GM12878 (cell line): ENCODE results near the gene ZCCHC2. TPM values are rescaled to one million over a fixed set of nuclear protein-coding genes. Genes with fewer than 3 reads are reported as not detected.

Experiments used
- ATAC-seq: fragments of 200-7000 bp; cut with Tn5 transposase; 3 replicates; pipeline ENCODE4 v1.9.1; 2020; ENCODE audit warnings: mild to moderate bottlenecking, moderate library complexity
- BruUV-seq: library from RNA; stranded (reverse); fragments of 400-500 nt; replicated peaks from 2 replicates; lab custom pipeline; 2021; lab: Mats Ljungman, UMichigan
- CTCF ChIA-PET: fragments of 300-600 bp; sonication (Branson Sonifier 250); formaldehyde crosslinking; extraction: SDS; loops from one replicate; lab custom pipeline; 2021; ENCODE audit warnings: inconsistent platforms; lab: Yijun Ruan, JAX
- POLR2A ChIA-PET: fragments of 350-600 bp; formaldehyde crosslinking; extraction: SDS; loops from one replicate; lab custom pipeline; 2021; ENCODE audit warnings: inconsistent platforms; lab: Charles Lee
- RAD21 ChIA-PET: fragments of 300-600 bp; sonication (Branson Sonifier 250); formaldehyde crosslinking; loops from one replicate; lab custom pipeline; 2023; ENCODE audit warnings: antibody characterized with exemption; ENCODE audit not compliant: unreplicated experiment; lab: Charles Lee
- SMC1A ChIA-PET: fragments of 300-600 bp; sonication (Branson Sonifier 250); formaldehyde crosslinking; loops from one replicate; lab custom pipeline; 2023; ENCODE audit not compliant: unreplicated experiment, uncharacterized antibody; lab: Charles Lee
- DNase-seq: peaks from one replicate; pipeline ENCODE4 v3.0.0-alpha.2; 2011; ENCODE audit warnings: low read depth, low spot score
- FAIRE-seq: peaks from 3 replicates; lab custom pipeline; 2011; peaks lifted over from hg19 to GRCh38; lab: Jason Lieb, UNC
- H2AFZ ChIP-seq: 2 replicates; pipeline ENCODE4 v1.6.0; 2011; ENCODE audit warnings: low read depth, low read length, control low read depth; ENCODE audit not compliant: control insufficient read depth
- H3K27ac ChIP-seq: 2 replicates; pipeline ENCODE4 v1.5.1; 2011; ENCODE audit warnings: control low read depth; ENCODE audit not compliant: control insufficient read depth, insufficient read depth
- H3K27me3 ChIP-seq, 2 experiments: replicated peaks in 1 of 2; 2 replicates each; pipeline versions ENCODE4 v1.6.0 to v1.6.1; 2011; ENCODE audit warnings: low read length in 1 of 2; ENCODE audit not compliant: control insufficient read depth in 2 of 2, insufficient read depth in 2 of 2
- H3K36me3 ChIP-seq, 2 experiments: 2 replicates each; pipeline ENCODE4 v1.5.1; 2011; ENCODE audit warnings: low read length in 1 of 2; ENCODE audit not compliant: control insufficient read depth in 2 of 2, insufficient read depth in 2 of 2
- H3K4me1 ChIP-seq: 2 replicates; pipeline ENCODE4 v1.6.1; 2011; ENCODE audit warnings: mild to moderate bottlenecking, low read length, moderate library complexity, mixed read lengths; ENCODE audit not compliant: control insufficient read depth, insufficient read depth
- H3K4me2 ChIP-seq: 2 replicates; pipeline ENCODE4 v1.6.0; 2011; ENCODE audit warnings: control low read depth; ENCODE audit not compliant: control insufficient read depth, insufficient read depth
- H3K4me3 ChIP-seq: fragments of 200-600 bp; sonication (generic); 2 replicates; pipeline ENCODE4 v1.5.1; 2016
- H3K79me2 ChIP-seq: 2 replicates; pipeline ENCODE4 v1.6.0; 2011; ENCODE audit warnings: low read length; ENCODE audit not compliant: control insufficient read depth, insufficient read depth
- H3K9ac ChIP-seq: 2 replicates; pipeline ENCODE4 v1.8.0; 2011; ENCODE audit warnings: low read length, control low read depth, mixed read lengths; ENCODE audit not compliant: control insufficient read depth, insufficient read depth
- H3K9me3 ChIP-seq: replicated peaks from 3 replicates; pipeline ENCODE4 v1.5.1; 2011; ENCODE audit warnings: mild to moderate bottlenecking, low read length; ENCODE audit not compliant: control insufficient read depth, insufficient read depth
- H4K20me1 ChIP-seq: 2 replicates; pipeline ENCODE4 v1.6.0; 2011; ENCODE audit not compliant: control insufficient read depth, insufficient read depth
- CEBPB ChIP-seq, 2 experiments: fragments of 150-350 bp in 1 of 2; IDR thresholded peaks; 2 replicates each; pipeline ENCODE4 v1.6.1; 2012 to 2014; ENCODE audit warnings: low read depth in 2 of 2, low read length in 2 of 2, borderline replicate concordance in 1 of 2, inconsistent platforms in 1 of 2
- HDGF ChIP-seq: fragments of 450-650 bp; IDR thresholded peaks from 2 replicates; pipeline ENCODE4 v1.6.1; 2016; ENCODE audit warnings: antibody characterized with exemption
- IKZF1 ChIP-seq: fragments of 450-650 bp; conservative IDR thresholded peaks from 2 replicates; pipeline ENCODE4 v1.6.1; 2017; ENCODE audit warnings: antibody characterized with exemption, mild to moderate bottlenecking
- MEF2A ChIP-seq: IDR thresholded peaks from 2 replicates; pipeline ENCODE4 v1.6.1; 2011; ENCODE audit warnings: low read depth, mild to moderate bottlenecking, low read length, moderate library complexity; ENCODE audit not compliant: insufficient read depth
- POLR2AphosphoS5 ChIP-seq: IDR thresholded peaks from 2 replicates; pipeline ENCODE4 v1.6.1; 2011; ENCODE audit warnings: mild to moderate bottlenecking, low read length, inconsistent platforms
- RBBP5 ChIP-seq: fragments of 200-600 bp; sonication (generic); conservative IDR thresholded peaks from 2 replicates; pipeline ENCODE4 v1.6.1; 2016
- SMAD5 ChIP-seq: IDR thresholded peaks from 2 replicates; pipeline ENCODE4 v1.6.1; 2016; ENCODE audit warnings: antibody characterized with exemption, low read depth
- SMARCA5 ChIP-seq: fragments of 450-650 bp; IDR thresholded peaks from 2 replicates; pipeline ENCODE4 v1.6.1; 2017; ENCODE audit warnings: mild to moderate bottlenecking
- WRNIP1 ChIP-seq: IDR thresholded peaks from 2 replicates; pipeline ENCODE4 v1.6.1; 2011; ENCODE audit warnings: low read depth, low read length, improper control_type of control experiment, borderline replicate concordance
- ZZZ3 ChIP-seq: IDR thresholded peaks from 2 replicates; pipeline ENCODE4 v1.6.1; 2011; ENCODE audit warnings: low read depth; ENCODE audit not compliant: control insufficient read depth, insufficient read length
- WGBS: methylation state at CpG from one replicate; pipeline ENCODE4 v1.1.6; 2016; ENCODE audit warnings: low lambda C conversion rate; ENCODE audit not compliant: insufficient replicate concordance, insufficient coverage; ENCODE audit errors: missing lambda C conversion rate; 5-methylcytosine and 5-hydroxymethylcytosine counted together
- in situ Hi-C: fragments of 300-500 bp; cut with MboI; formaldehyde crosslinking; loops from 9 replicates; pipeline ENCODE4 v1.14.3; 2018; ENCODE audit warnings: mixed read lengths
- intact Hi-C: fragments of 100-400 bp; cut with micrococcal nuclease; formaldehyde crosslinking; loops from one replicate; pipeline ENCODE4 v1.14.2; 2022; ENCODE audit not compliant: unreplicated experiment
- polyA plus RNA-seq, 11 experiments: library from polyadenylated mRNA; depleted of rRNA in 4 of 11; unstranded in 6 of 11; stranded (reverse) in 5 of 11; fragments of >200 nt; fragmentation: Nextera tagmentation in 4 of 11; fragmentation: Illumina TruSeq in 1 of 11; extraction: Ambion mirVana in 4 of 11; extraction: Trizol in 1 of 11; gene quantifications; 1 replicate in 1 of 11; 2 replicates in 10 of 11; pipeline versions ENCODE4 v1.2.1 to v1.2.3, GENCODE V29; 2011 to 2016; ENCODE audit warnings: inconsistent platforms in 2 of 11, missing spikeins in 2 of 11, low read depth in 1 of 11
- total RNA-seq, 4 experiments: library from RNA; depleted of rRNA in 3 of 4; stranded (reverse); fragments of >200 nt in 3 of 4; fragmentation: Illumina TruSeq in 1 of 4; extraction: Trizol in 1 of 4; gene quantifications; 2 replicates each; pipeline versions ENCODE4 v1.2.1 to v1.2.3, GENCODE V29; 2013 to 2021
- TF ChIP-seq, protein P1 (sequence below): fragments of 450-650 bp; IDR thresholded peaks from 2 replicates; pipeline ENCODE4 v1.6.1; 2018; ENCODE audit warnings: mild to moderate bottlenecking, low read depth, moderate library complexity; ENCODE audit not compliant: partially characterized antibody
- TF ChIP-seq, protein P2 (sequence below): fragments of 450-650 bp; IDR thresholded peaks from 2 replicates; pipeline ENCODE4 v1.6.1; 2018; ENCODE audit warnings: borderline replicate concordance, mild to moderate bottlenecking; ENCODE audit not compliant: partially characterized antibody

The ZCCHC2 gene
- total and polyA plus RNA-seq, 10 of the 15 experiments (the other 5 are each of a cell fraction or from before 2014, with no cell fraction given), result 1.7 to 17.4 (median 8.6) TPM

DNA sequence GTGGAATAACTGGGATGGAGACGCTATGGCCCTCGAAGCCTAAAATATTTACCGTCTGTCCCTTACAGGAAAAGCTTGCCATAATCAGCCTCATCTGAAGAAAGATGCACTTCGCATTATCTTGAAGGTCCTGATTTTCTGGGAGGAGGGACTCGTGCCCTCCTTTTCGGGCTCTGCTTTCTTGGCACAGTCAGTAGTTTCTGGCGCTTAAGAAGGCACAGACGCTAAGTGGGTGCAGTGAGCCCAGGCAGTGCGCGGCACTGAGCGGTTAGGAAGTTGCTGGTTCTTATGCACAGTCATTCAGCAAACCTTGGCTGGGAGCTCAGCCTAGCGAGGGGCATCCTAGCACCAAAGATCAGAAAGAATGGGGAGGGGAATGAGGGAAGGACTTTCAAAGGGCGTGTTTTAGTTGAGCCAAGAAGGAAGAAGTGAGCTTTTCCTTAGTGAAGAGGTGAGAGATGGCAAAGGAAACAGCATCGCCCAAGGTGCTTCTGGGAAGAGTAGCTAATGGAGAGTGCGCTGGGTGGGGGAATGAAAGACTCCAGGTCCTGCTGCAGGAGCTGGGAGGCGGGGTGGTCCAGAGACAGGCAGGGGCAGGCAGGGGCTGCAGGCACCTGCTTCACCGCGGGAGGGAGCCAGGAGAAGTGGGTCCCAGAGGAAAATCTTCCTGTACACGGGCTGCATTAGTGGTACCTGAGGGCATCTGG lies 64.1 kb downstream of the ZCCHC2 start (continued):
- TF ChIP-seq IKZF1, result no peak
- TF ChIP-seq ZZZ3, result no peak
- no peak for TF ChIP-seq SMARCA5
- TF ChIP-seq SMAD5, result no peak
- no peak for TF ChIP-seq WRNIP1

DNA sequence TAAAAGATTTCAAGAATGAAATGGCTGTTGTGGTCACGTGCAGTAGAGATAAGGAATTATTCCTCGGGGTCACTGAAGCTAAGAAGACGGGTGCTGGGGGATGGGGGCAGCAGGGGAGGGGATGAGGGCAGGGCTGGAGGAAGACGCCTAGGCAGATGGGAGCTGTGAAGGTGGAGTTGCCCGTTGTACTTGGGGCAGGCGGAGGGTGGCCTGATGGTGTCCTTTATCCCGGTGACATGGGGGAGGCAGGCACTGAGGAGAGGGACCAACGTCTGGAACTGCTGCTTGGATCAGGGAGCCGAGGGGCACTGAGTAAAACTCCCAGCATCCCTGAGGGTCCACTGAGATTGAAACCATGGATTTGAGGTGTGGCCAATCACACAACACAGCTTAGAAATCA lies 64.9 kb downstream of the ZCCHC2 start:
- CTCF ChIA-PET, result interaction anchor here (0.7 to 6.6 kb wide), 10 partner anchors 10 to 406 kb away, joined by 3 to 66 read pairs (median 16); partner anchors contain the start of gene PHLPP1
- 82% methylated on average over 9 of the region's 9 CpGs for WGBS
- Histone ChIP-seq H3K27me3 (no peaks in the 10 kb centered on the region), H3K27ac (no peak overlapping the region), H3K9ac (no peak overlapping the region), H4K20me1 (no peaks in the 10 kb centered on the region), H2AFZ (no peak overlapping the region), H3K4me2 (no peak overlapping the region), H3K9me3 (no peaks in the 10 kb centered on the region), H3K79me2 (no peaks in the 10 kb centered on the region), H3K4me3 (no peak overlapping the region), H3K36me3 (no peaks in the 10 kb centered on the region), H3K4me1 (peaks cover 27% of the 10 kb centered on the region)
- intact Hi-C loops, result loop anchor here (5.0 to 10.0 kb wide), 4 partner anchors 50 to 367 kb away; partner anchors contain the start of gene TNFRSF11A
- POLR2A ChIA-PET, result interaction anchor here (0.5 to 0.7 kb wide), 2 partner anchors 112 to 195 kb away, joined by 3 to 4 read pairs; no protein-coding TSS in a partner anchor
- in situ Hi-C loops, result no loop called here
- FAIRE-seq (no peak), ATAC-seq (no peak), DNase-seq (no peak)
- RAD21 ChIA-PET, result interaction anchor here (1.4 to 2.9 kb wide), 2 partner anchors 370 to 395 kb away, joined by 5 to 14 read pairs; no protein-coding TSS in a partner anchor
- no TSS peak for BruUV-seq
- SMC1A ChIA-PET, result interaction anchor here (0.5 to 3.3 kb wide), 5 partner anchors 9 to 394 kb away, joined by 3 to 22 read pairs (median 6); no protein-coding TSS in a partner anchor
- TF ChIP-seq CEBPB (IDR thresholded peaks at IDR 0.05; ENCODE audit: borderline replicate concordance in 1 of 2, low read depth in 2 of 2, low read length in 2 of 2) (no peak), HDGF (no peak), MEF2A (no peak), POLR2AphosphoS5 (no peak), RBBP5 (no peak)
- TF ChIP-seq, protein P1, sequence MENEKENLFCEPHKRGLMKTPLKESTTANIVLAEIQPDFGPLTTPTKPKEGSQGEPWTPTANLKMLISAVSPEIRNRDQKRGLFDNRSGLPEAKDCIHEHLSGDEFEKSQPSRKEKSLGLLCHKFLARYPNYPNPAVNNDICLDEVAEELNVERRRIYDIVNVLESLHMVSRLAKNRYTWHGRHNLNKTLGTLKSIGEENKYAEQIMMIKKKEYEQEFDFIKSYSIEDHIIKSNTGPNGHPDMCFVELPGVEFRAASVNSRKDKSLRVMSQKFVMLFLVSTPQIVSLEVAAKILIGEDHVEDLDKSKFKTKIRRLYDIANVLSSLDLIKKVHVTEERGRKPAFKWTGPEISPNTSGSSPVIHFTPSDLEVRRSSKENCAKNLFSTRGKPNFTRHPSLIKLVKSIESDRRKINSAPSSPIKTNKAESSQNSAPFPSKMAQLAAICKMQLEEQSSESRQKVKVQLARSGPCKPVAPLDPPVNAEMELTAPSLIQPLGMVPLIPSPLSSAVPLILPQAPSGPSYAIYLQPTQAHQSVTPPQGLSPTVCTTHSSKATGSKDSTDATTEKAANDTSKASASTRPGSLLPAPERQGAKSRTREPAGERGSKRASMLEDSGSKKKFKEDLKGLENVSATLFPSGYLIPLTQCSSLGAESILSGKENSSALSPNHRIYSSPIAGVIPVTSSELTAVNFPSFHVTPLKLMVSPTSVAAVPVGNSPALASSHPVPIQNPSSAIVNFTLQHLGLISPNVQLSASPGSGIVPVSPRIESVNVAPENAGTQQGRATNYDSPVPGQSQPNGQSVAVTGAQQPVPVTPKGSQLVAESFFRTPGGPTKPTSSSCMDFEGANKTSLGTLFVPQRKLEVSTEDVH, result no peak
- TF ChIP-seq, protein P2, sequence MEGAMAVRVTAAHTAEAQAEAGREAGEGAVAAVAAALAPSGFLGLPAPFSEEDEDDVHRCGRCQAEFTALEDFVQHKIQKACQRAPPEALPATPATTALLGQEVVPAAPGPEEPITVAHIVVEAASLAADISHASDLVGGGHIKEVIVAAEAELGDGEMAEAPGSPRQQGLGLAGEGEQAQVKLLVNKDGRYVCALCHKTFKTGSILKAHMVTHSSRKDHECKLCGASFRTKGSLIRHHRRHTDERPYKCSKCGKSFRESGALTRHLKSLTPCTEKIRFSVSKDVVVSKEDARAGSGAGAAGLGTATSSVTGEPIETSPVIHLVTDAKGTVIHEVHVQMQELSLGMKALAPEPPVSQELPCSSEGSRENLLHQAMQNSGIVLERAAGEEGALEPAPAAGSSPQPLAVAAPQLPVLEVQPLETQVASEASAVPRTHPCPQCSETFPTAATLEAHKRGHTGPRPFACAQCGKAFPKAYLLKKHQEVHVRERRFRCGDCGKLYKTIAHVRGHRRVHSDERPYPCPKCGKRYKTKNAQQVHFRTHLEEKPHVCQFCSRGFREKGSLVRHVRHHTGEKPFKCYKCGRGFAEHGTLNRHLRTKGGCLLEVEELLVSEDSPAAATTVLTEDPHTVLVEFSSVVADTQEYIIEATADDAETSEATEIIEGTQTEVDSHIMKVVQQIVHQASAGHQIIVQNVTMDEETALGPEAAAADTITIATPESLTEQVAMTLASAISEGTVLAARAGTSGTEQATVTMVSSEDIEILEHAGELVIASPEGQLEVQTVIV, result no peak
